NCI-H510A treated with DMSO at 0.1 percent for 48 hours (cell line): ENCODE results near the gene POU2F1.

Source experiments
- DNase-seq: peaks from one replicate; lab custom pipeline; 2025; lab: John Stamatoyannopoulos, UW

Gene POU2F1

DNA sequence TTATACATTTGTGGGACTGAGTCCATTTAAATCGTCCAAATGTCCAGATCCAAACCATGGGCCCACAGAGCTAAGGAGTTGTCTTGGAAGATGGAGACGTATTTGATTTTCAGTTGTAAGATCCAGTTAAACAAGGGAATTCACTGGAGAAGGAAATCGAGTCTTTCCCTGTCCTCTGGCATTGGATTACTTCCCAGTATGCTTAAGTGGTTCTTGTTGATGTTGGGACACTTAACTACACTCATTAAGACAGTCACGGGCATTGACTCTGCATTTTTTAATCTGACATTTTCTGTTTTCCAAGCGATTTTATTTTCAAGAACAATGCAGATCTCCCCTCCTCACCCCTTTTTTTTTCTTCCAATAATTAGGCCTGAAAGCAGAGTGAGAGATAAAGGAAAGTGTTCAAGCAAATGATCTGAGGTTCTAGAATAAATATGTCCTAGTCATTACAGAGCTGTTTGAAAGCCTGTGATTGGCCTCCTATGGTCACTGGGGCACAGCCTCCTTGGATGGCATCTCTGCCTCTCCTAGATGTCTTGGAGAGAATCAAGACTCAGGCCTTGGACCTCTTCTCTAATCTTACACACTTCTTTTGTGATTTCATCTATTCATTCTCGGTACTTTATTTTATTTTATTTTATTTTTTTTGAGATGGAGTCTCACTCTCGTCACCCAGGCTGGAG is 248.7 kb downstream of the POU2F1 start:
- no peak for DNase-seq

DNA sequence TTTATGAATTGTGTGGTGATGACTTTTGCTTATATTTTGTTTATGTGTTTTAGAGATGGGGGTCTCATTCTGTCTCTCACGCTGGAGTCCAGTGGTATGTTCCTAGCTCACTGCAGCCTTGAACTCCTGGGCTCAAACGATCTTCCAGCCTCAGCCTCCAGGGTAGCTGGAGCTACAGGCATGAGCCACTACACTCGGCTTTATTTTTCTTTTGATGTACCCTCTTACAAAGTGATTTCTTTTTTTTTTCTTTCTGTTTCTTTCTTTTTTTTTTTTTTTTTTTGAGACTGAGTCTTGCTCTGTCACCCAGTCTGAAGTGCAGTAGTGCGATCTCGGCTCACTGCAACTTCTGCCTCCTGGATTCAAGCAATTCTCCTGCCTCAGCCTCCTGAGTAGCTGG is 250.9 kb downstream of the POU2F1 start:
- DNase-seq = no peak

DNA sequence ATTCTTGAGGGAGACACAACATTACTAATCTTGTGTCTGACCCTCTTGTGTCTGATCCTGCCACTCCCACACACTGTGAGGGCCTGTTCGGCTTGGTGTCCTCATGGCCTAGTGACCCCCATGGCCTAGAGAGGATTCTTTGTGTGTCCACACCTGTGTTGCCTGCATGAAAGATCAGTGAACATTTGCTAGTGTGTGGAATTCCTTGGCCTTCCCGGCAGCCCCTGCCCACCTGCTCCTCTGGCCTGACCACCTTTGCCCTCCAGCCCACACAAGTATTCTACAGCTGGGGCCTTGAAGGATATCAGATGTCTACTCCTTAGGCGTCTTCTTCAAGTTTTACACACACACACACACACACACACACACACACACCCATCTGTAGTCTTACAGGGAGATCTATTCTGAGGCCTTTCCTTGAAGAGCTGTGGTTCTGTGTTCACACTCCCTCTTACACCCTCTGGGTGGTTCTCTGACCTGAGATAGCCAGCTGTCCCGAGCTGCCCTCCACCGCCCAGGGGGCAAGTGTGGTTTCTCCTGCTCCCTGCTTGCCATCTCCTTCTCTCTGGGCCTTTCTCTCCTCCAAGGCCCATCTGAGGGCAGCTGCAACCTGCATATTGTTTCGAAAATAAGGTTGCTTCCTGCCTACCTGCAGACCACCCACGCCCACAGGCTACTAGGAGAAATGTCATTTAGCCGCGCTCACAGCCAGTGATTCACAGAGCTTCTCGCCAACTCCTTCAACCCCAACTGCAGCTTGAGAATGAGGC is 252.3 kb downstream of the POU2F1 start:
- DNase-seq = no peak

DNA sequence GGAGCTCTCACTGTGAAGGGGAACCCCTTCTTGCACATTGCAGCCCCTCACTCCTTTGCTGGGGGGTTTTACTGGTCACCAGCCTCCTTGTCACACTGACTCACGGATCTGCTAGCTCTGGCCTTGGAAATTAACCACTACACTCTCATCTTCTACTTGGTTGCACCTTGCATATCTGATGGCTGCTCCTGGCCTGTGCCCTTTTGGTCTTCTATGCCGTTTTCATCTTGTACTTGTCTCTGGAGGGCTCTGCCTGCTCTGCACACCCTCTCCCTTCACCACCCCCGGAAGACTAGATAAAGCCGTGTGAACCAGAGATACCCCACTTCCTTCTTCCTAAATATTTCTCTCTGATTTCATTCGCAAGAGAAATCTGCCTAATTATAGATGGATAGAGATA is 253.1 kb downstream of the POU2F1 start:
- DNase-seq = no peak

DNA sequence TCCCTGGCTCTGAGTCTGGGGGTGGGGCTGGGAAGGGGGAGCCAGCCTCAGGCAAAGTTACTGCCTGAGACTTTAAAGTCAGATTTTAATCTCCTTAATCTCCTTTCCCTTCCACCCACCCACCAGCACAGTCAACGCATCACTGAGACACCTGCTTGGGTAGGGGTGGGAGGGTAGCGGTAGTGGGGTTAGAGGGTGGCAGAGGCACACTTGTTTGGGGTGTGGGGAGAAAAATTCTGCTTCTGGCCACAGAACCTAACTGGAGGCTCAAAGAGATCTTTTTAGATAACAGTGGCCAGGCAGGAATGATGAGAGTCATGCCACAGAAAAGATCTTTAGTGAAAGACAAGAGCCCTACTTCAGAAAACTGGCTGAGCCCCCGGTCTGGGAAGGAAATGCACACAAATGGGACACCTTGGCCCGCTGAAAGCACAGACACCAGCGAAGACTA is 253.5 kb downstream of the POU2F1 start:
- no peak for DNase-seq

DNA sequence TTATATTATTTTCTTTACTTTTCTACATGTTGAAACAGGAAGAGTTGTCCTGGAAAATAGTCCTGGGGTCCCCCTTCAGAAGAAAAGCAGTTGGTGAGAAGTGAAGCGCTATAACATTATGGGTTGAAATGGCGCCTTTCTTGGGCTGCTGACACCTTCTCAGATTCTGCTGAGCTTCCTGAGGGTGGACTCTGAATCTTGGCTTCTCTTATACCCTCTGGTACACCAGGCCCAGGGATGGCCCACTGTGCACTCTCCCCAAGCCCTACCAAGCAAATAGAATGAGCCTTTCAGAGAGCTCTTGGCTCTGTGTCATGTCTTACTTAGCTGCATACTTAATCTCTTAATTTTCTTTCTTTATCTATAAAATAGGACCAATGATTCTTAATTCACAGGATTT is 255.4 kb downstream of the POU2F1 start:
- DNase-seq = no peak
